Activated naive CD8-positive, alpha-beta T cell treated with anti-CD3 and anti-CD28 coated beads, Interleukin-2, amount 50 U/mL, for 16 hours (primary cell): ENCODE measurements around the gene NDUFS2.
A peak's percentile ranks its signal among the peaks of the same experiment; 100 is the strongest.

Experiments used
- DNase-seq: peaks from one replicate; pipeline ENCODE4 v3.0.0-alpha.2; 2020; ENCODE audit warnings: low read depth, low spot score

NDUFS2 gene

DNA sequence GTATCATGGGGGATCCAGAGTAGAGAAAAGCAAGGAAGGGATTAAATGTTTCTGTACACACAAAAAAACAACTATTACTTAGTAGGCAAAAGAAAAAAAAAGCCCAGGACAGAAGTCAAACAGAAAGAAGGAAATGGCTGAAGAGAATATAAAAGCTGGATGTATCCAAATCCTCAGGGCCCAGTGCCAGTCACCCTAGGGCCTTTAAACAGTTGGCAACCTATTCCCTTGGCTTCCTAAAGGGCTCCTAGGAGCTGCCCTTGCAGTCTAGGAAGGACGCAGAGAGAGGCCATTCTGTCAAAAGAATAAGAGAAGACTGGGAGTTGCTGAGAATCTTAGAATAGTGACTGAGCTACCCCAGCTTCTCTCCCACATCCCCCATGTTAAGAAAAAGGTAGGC is 29.8 kb upstream of the NDUFS2 start:
- no peak for DNase-seq

DNA sequence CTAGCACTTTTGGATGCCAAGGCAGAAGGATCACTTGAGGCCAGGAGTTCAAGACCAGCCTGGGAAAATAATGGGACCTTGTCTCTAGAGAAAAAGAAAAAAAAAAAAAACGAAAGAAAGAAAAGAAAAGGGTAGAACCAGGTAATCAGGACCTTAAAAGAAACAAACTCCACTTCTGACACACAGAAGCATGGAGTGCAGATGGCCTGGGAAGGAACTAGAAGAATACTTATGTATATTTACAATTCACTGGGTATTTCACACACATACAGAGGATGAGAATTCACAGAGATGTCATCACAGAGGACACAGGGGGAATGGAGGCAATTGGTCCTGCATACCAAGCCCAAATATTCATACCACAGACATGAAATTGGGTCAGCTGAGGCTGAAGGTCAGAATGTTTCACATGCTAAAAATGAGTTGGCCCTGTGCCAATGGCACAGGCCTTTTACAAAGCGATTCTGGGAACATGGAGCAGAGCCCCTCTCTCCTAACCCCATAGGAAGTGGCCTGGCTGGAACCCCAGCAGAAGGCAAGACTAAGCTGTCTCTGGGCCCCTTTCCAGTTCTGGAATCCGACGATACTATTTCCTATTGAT is 29.3 kb upstream of the NDUFS2 start:
- no peak for DNase-seq

DNA sequence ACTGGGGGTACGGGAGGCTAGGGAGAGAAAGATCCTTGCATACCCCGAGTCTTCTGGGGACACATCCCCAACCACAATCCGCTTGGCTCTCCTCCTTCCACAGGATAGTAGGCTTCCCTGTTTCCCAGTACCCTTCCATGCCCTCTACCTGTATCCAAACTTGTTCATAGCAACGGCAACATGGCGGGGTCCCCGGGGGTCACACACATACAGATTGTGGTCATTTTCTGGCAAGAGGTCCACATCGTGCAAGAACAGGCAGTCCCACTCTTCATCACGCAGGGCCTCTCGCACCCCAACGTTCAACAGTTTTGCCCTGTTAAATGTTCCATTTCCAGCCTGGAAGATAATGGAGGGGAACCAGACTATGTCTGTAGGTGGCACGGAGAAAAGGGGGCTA is 28.5 kb upstream of the NDUFS2 start:
- no peak for DNase-seq

DNA sequence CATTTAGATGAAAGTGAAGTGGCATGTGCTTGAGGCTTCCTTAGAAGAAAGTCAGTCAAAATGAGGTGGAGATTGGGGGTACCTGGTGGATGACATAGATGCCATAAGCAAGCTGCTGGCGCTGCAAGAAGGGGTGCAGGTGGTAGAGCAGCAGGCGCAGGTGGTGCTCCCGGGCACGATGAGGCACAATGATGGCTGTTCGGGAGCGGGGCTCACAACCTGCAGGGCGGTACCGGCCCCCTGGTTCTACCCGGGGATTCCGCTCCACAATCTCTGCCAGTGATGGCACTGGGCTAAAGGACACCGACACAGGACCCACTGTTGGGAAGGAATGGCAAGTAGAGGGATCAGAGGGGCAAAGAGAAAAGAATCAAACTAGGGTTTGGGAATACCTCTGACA is 27.3 kb upstream of the NDUFS2 start:
- DNase-seq, result no peak

DNA sequence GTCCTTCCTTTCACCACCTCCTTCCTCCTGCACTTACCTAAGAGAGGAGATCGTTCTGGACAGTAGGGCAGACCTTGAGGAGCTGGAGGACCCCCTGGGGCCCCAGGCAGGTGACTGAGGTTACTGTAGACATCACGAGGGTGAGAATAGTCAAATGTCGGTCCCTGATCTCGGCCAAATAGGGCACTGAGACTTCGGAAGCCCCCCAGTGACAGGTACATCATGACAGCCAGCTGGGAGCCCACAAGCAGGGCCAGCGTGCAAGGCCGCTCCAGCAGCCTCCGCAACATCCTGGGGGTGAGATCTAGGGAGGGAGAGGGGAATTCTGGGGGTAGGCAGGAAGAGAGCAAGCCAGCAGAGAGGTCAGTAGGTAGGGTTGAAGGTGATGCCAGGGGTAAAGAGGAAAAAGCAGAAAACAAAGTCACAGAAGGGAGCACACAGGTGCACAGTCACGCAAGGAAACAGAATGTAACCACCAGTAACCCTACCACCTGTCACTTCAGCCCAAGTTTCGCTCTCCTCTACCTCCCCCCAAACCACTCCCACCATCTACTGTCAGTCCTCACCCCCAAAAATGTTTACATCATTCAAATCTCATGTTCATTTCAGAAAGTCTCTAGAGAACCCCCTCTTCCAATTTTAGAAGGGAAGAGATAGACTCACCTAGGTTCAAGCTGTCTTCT is 26.3 kb upstream of the NDUFS2 start:
- no peak for DNase-seq

DNA sequence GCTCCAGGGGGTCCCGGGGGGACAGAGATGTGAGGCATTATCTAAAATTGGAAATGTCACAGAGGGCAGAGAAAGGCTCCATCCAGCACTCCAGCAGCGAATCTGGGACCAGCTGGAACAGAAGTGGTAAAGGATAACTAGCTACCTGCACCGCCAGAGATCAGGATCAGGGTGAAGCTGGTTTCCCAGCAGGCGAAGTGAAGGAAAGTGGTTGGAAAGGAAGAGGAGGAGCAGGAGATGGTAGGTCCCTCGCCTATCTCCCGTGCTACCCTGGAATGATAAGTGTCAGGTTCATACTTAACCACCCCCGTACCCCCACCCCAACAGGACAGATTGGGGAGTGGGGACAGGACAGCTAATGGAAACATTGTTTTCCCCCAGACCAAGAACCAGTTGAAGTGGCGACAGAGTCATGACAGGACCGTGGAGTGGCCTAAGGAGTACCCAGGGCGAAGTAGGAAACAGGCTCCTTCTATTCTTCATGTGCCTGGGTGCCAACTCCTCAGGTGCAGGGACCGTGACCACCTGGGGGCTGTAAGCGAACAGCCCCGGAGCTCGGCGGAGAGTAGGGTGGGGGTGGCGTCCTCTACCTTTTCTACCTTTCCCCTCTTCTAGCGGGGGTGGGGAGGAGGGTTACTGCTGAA is 25.6 kb upstream of the NDUFS2 start:
- no peak for DNase-seq

DNA sequence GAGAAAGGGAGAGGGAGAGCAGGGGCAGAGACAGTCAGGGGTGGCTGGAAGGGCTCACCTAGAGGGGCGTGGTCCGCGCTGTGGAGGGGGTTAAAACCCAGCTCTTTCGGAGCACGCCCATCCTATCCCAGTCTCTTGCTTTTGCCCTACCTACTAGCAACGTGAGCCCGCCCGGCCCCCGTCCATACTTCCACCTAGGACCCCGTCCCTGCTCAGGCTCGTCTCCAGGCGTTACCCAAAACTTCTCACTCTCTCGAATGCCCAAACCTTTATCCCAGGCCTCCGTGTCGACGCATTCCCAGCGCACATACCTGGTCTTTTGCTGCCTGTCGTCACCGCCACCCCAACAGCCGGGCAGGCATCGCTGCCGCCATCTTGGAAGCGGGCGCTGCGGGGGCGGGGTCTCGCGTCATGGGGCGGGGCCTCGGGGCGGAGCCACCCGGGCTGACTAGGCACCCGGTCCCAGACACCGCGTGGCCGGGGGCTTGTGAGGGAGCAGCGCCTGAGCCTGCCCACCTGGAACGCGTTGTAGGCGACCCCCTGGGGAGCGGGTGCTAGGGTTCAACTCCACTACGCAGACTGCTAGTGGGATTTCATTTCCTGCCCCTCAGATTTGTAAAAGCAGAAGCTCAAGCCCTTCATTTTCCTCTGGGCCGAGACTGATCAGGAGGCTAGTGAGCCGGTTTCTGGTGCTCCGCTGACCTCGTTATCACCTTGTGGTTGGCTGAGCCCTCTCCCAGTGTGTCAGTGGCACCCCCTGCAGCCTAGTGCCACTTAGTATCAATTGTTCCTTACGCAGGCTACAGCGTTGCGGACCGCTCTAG is 24.8 kb upstream of the NDUFS2 start, which contains the start of gene B4GALT3:
TSS of gene B4GALT3 (minus strand) at position 396 of the 824 bp plus-strand sequence. CDS start 1,447 bp downstream, outside the sequence.
- DNase-seq, result peak; percentile 94

DNA sequence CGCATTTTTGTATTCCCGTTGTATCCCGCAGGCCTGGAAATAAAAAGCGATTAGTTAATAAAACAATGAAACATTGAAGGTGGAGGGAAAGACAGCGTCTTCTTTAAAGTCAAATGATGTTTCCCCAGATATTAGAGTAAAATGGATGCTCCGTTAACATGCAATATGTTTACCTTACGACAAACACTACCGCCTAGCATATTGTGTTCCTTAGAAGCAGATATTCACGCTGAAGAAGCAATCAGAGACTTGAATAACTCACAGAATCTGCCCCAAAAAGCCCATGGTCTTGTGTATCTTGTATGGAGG is 24.3 kb upstream of the NDUFS2 start:
- DNase-seq, result no peak

DNA sequence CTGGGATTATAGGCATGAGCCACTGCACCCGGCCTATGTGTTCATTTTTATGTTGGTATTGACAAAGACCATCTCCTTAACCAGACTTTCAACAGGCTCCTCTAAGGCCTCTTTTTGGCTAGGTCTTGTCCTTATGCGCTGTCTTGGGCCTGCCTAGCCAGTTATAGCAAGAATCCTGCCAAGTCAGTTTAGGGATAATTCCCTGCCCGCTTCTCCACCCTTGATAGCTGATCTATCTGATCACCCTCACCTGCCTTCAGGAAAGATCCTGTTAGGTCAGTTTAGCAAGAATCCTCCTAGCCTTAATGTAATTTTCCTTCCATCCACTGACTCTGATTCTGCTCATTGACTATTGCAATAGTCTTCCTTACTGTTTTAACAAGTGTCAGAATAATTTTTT is 22.5 kb upstream of the NDUFS2 start:
- DNase-seq, result no peak

DNA sequence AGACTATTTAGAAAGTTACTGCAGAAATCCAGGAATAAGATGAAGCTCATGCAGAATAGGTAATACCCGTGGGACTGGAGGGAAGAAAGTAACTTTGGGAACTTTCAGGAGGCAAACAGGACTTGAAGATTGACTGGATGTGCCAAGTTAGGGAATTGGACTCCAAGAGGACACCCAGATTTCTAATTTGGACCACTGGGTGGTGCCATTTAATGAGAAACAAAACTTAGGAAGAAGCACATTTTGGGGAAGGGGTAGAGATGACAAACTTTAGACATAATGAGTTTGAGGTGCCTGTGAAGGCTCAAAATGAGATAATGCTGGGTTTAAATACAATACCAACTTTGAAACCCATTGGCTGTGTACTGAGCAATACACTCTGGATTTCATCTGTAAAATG is 21.5 kb upstream of the NDUFS2 start:
- DNase-seq, result no peak

DNA sequence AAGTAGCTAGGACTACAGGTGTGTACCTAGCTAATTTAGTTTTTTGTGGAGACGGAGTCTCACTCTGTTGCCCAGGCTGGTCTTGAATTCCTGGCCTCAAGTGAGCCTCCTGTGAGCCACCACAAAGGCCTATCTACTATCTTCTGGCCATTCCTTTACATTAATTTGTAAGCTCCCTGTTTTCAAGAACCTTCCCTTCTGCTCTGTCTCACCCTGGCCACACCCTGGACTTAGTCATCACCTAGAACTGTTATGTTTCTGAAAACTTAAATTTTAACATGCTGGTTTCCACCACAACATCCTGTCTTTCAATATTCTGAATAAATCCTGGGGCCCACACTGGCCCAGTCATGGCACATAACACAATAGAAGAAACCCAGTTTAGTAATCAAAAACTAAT is 20.0 kb upstream of the NDUFS2 start:
- no peak for DNase-seq

DNA sequence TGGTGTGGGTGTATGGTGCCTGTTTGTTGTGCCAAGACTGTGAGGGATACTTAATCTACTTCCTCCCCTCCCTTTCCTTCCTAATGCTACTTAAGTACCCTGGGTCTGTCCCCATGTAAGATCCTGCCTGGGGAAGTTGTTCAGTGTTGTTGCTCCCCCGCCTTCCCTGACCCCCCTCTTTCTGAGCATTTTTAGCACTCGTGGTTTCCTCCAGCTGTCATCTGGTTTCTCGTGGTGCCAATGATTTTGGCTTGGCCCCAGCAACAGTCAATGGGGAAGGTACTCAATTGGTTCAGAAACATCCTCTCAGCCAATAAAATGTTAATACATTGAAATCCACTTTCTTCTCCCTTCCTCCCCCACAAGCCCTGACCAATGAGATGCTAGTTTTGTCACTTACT is 16.9 kb upstream of the NDUFS2 start:
- no peak for DNase-seq

DNA sequence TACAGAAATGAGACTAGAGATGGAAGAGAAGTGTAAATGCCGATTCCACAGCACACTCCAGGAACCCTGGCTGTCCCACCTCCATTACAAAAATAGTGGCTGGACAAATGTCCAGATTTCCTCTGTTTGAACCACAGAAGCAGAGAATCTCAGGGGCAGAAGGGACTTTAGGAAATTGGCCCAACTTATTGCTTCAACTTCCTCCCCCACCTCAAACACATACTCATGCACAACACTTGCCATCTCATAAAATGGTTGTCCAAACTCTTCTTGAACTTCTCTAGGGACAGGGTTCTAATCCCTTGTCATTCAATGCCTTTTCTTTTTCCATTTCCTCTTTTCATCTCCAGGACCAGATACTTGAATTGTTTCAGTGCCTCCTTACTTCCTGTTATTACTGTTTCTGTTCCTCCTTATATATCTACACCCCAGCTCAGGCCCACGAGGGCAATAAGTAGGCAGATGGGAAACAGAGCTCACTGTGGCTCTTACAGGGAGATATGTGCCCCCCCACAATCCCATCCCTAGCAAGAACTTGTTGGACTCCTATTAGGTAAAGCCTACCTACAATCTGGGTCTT is 16.3 kb upstream of the NDUFS2 start:
- no peak for DNase-seq

DNA sequence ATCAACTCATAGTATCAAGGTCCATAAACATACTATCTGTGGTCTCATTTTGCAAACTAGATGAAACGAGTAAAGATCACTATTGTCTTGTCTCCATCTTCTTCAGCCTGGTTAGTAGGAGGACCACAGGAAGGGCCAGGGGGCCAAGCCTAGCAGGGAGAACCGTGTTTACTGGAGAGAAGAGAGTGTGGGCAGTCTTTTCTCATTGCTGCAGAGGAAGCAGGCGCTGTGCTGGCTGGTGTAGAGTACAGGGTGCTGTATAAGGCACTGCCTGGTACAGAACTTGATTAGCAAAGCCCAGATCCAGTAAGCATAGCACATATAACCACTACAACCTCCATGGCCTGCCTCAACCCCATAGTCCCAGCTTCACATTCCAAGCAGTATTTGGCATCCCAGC is 14.9 kb upstream of the NDUFS2 start:
- no peak for DNase-seq

DNA sequence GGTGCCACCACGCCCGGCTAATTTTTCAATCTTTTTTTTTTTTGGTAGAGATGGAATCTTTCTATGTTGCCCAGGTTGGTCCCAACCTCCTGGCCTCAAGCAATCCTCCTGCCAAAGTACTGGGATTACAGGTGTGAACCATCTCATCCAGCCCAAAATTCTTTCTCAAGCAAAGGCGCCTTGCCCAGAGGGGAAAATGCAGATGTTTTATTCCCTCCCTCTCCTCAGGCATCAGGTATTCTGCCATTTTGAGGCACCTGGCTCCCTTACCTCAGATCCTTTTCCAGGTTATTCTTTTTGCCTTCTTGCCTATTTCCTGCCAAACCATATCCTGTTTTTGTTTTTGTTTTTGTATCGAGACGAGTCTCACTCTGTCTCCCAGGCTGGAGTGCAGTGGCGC is 13.8 kb upstream of the NDUFS2 start:
- no peak for DNase-seq

DNA sequence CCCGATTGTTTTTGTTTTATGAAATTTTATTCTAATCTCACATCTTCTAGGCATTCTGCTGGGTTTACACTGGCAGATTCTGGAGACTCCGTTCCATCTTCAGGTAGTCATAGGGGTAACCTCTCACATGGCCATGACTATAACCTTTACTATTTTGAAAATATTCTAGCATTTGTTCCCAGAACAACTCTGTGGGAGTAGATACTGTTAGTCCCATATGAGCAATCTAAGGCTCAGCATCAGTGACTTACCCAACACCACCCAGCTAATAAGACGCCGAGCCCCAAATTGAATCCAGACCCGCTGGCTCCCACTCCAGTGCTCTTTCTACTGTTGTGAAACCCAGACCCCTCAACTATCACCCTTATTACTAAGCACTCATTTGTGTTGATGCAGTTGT is 13.1 kb upstream of the NDUFS2 start:
- DNase-seq, result no peak

DNA sequence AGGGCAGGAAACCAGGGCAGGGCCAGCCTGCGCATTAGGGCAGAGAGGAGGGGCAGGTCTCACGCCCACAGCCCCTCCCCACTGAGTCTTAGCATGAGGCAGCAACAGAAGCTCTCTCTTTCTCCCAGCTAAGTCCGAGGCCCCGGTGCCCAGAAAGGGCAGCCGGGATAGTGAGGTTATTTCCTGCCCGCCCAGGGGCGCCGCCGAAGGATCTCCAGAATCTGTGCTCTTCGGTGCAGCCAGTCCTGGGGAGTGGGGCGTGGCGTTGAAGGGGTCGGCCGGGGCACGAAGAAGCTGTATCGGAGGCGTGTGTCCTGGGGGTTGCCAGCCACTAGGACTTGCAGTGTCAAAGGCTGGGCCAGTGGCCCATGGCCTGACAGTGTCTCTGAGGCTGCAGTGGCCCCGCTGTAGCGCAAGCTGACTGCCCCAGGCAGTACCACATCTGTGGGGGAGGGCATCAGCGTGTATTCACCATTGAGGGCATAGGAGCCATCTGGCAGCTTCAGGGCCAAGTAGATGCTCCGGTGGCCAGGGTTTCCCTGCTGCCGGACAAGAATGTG is 11.1 kb upstream of the NDUFS2 start:
- no peak for DNase-seq

DNA sequence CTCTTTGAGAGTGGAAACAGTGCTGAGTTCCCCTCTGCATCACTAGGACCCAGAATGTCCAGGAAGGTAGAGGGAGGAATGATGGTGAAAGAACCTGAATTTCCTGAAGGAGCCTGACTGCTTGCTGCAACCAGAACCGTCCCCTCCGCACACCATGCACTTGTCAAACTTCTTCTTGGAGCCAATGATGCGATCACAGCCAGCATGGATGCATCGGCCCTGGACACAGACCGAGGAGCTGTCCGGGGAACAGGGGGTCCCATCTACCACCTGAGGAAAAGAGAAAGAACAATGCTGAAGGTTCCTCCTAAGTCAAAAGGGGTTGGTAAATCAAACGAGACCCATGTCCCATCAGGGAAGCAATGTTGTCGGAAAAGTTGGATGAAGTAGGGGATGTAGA is 10.2 kb upstream of the NDUFS2 start:
- no peak for DNase-seq

DNA sequence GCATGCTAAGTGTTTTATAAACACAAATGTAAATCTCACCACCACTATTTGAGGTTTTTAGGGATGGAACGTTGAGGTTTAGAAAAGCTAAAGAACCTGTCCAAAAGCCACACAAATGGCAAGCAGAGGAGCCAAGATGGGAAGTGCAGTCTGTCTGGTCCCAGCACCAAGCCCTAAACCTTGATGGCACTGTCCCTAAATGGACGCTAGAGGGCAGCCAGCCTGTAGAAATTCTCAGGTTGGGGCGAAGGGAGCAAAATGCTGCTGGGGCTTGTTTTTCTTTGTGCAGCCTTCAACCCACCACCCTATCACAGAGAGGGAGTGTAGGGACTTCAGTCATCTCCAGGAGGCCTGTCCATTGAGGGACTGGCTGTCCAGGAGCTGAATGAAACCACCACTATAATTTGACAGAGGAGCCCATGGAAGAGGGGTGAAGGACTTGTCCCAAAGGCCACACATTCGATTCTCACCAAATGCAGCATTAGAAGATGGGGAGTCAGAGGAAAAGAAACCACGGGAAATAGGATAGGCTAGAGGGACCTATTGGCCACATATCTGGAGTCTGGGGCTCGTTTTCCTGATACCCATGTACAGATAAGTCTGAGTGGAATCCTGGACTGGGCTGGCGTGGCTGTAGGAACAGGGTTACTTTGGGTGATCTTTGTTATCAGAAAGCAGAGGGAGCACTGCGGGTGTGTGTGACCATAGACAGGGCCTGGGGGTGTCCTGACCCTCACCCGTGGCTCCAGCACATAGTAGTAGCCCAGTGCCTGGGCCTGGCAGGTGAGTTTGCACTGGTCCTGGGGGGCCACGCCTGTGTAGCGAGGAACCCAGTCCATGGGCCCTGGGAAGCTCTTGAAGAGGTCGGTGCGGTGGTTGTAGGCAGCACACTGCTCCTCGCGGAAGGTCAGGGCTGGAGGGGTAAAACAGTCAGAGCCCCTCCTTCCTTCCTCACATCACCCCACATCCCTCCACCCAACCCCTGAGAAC is 9.4 kb upstream of the NDUFS2 start:
- DNase-seq, result no peak

DNA sequence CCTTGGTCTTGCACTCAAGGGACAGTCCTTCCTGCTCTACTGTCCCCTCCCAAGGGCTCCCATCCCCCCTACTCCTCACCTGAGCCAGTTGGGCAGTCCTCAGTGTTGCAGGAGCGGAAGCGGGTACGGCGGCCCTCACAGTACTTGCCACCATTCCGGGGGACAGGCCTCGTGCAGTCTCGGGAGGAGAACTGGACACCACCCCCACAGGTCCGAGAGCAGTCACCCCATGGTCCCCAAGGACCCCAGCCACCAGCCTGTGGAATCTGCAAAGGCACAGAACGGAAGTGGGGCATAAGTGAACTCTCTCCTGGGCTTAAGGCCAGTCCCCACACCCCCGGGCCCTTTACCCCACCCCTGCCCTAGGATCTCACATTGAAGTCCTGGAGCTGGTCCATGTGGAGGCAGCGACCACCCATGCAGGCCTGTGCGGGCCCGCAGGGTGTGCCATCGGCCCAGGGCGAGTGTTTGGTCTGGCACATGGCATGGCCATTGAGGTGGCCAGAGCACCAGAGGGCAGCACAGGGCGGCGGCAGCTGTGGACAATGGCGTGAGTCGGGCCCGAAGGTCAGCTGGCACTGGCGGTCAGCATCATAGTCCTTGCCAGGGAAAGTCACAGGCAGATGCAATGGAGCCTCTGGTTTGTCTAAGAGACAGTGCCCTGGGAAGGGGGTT is 8.5 kb upstream of the NDUFS2 start:
- no peak for DNase-seq
